Stimulated activated CD4-positive, alpha-beta T cell treated with anti-CD3 and anti-CD28 coated beads, Interleukin-2, amount 100 ng/mL, for 4 hours (primary cell): Measurements from ENCODE around the gene ROCK2.
"Not testable (repeated sequence)": the region's sequence is repeated elsewhere in the genome, so short reads cannot be mapped to it uniquely, and the experiment has no call there.

Experiments used
- DNase-seq: peaks from one replicate; pipeline ENCODE4 v3.0.0-alpha.2; 2020; ENCODE audit warnings: low read depth

ROCK2 gene

GRCh38 chr2:11177871-11178690, 166.4 kb downstream of the ROCK2 start:
- no peak for DNase-seq

GRCh38 chr2:11175293-11175795, 169.1 kb downstream of the ROCK2 start:
- DNase-seq = no peak

GRCh38 chr2:11174222-11174621, 170.2 kb downstream of the ROCK2 start:
- DNase-seq = no peak

GRCh38 chr2:11169333-11169732, 175.1 kb downstream of the ROCK2 start:
- DNase-seq = no peak

GRCh38 chr2:11168488-11168887, 175.9 kb downstream of the ROCK2 start:
- DNase-seq = no peak

GRCh38 chr2:11166476-11166875, 178.0 kb downstream of the ROCK2 start:
- DNase-seq = no peak

- not testable (repeated sequence) for DNase-seq
Measured at GRCh38 chr2:11165046-11165445, 179.4 kb downstream of the ROCK2 start.

GRCh38 chr2:11163439-11164317, 180.8 kb downstream of the ROCK2 start:
- no peak for DNase-seq

GRCh38 chr2:11161747-11162146, 182.7 kb downstream of the ROCK2 start:
- no peak for DNase-seq

- no peak for DNase-seq
Measured at GRCh38 chr2:11160731-11161455, 183.5 kb downstream of the ROCK2 start.

- DNase-seq = no peak
Measured at GRCh38 chr2:11160256-11160655, 184.2 kb downstream of the ROCK2 start.

GRCh38 chr2:11159574-11160170, 184.8 kb downstream of the ROCK2 start:
- DNase-seq = no peak

- no peak for DNase-seq
Measured at GRCh38 chr2:11158916-11159573, 185.4 kb downstream of the ROCK2 start.

GRCh38 chr2:11157731-11158130, 186.7 kb downstream of the ROCK2 start:
- no peak for DNase-seq

- DNase-seq = no peak
Measured at GRCh38 chr2:11157296-11157695, 187.1 kb downstream of the ROCK2 start.

- no peak for DNase-seq
Measured at GRCh38 chr2:11156396-11157075, 187.9 kb downstream of the ROCK2 start.

GRCh38 chr2:11155381-11156035, 188.9 kb downstream of the ROCK2 start, which contains the start of gene SLC66A3:
TSS of gene SLC66A3 (plus strand) at chr2:11155467. CDS start at chr2:11155547, 80 bp downstream.
- DNase-seq = no peak

- DNase-seq = peak; percentile 99
Measured at GRCh38 chr2:11154923-11155380, 189.5 kb downstream of the ROCK2 start.

GRCh38 chr2:11154016-11154922, 190.2 kb downstream of the ROCK2 start:
- DNase-seq = no peak
